Epidermal melanocyte (primary cell): Measurements from ENCODE around the gene RMRP.

Source experiments
- DNase-seq: peaks from one replicate; pipeline ENCODE4 v3.0.0; 2011; ENCODE audit warnings: low spot score; ENCODE audit not compliant: insufficient read length

RMRP gene

GRCh38 chr9:35666045-35666444, 8.2 kb upstream of the RMRP start:
- DNase-seq, result no peak

- no peak for DNase-seq
Measured at GRCh38 chr9:35665471-35665818, 7.6 kb upstream of the RMRP start.

GRCh38 chr9:35664531-35665470, 7.0 kb upstream of the RMRP start, which contains the start of gene ARHGEF39:
Gene ARHGEF39, minus strand, starts transcription at chr9:35665195. Its CDS starts 26 bp downstream, at chr9:35665169.
- peak; percentile 96 for DNase-seq

GRCh38 chr9:35662437-35662836, 4.6 kb upstream of the RMRP start:
- DNase-seq, result no peak

- DNase-seq, result no peak
Measured at GRCh38 chr9:35661756-35662350, 4.0 kb upstream of the RMRP start.

- no peak for DNase-seq
Measured at GRCh38 chr9:35660966-35661415, 3.2 kb upstream of the RMRP start.

- DNase-seq, result no peak
Measured at GRCh38 chr9:35659340-35659739, 1.5 kb upstream of the RMRP start.

GRCh38 chr9:35658968-35659220, 1.1 kb upstream of the RMRP start:
- DNase-seq, result no peak

- peak; percentile 83 for DNase-seq
Measured at GRCh38 chr9:35658137-35658967, 533 bp upstream of the RMRP start, which contains the start of gene CCDC107. Gene CCDC107, plus strand, starts transcription at chr9:35658292. Its CDS starts 88 bp downstream, at chr9:35658380.

- no peak for DNase-seq
Measured at GRCh38 chr9:35656831-35657545, 831 bp downstream of the RMRP start.

- no peak for DNase-seq
Measured at GRCh38 chr9:35656348-35656747, 1.5 kb downstream of the RMRP start.

- no peak for DNase-seq
Measured at GRCh38 chr9:35653611-35654010, 4.2 kb downstream of the RMRP start.

GRCh38 chr9:35652829-35653209, 5.0 kb downstream of the RMRP start:
- DNase-seq, result no peak

GRCh38 chr9:35651956-35652828, 5.6 kb downstream of the RMRP start:
- DNase-seq, result no peak

GRCh38 chr9:35650341-35651158, 7.3 kb downstream of the RMRP start, which contains the start of gene SIT1:
Gene SIT1, minus strand, starts transcription at chr9:35650931. Its CDS starts 78 bp downstream, at chr9:35650853.
- no peak for DNase-seq

GRCh38 chr9:35649431-35650340, 8.1 kb downstream of the RMRP start:
- DNase-seq, result no peak

- DNase-seq, result peak; percentile 91
Measured at GRCh38 chr9:35646533-35647265, 11.1 kb downstream of the RMRP start.

GRCh38 chr9:35646153-35646532, 11.7 kb downstream of the RMRP start:
- no peak for DNase-seq
